ENCODE measurements around the gene PER2. TPM values are rescaled to one million over a fixed set of nuclear protein-coding genes. Genes with fewer than 3 reads are reported as not detected.
"Not testable (repeated sequence)": the region's sequence is repeated elsewhere in the genome, so short reads cannot be mapped to it uniquely, and the experiment has no call there.

The PER2 gene
- total RNA-seq, 1 experiment from 2014 or later: 6.6 TPM

- TF ChIP-seq ATF2 (CRISPR knock-in tag; IDR thresholded peaks at IDR 0.05; ENCODE audit: borderline replicate concordance, low read depth): no peak
- no peak for TF ChIP-seq JUN (CRISPR knock-in tag; IDR thresholded peaks at IDR 0.05)
- no peak for TF ChIP-seq USF2 (CRISPR knock-in tag; IDR thresholded peaks at IDR 0.05)
- no peak for TF ChIP-seq CTCF (IDR thresholded peaks at IDR 0.05)
Measured at GRCh38 chr2:238325694-238326093, 37.3 kb upstream of the PER2 start (continued).

DNA sequence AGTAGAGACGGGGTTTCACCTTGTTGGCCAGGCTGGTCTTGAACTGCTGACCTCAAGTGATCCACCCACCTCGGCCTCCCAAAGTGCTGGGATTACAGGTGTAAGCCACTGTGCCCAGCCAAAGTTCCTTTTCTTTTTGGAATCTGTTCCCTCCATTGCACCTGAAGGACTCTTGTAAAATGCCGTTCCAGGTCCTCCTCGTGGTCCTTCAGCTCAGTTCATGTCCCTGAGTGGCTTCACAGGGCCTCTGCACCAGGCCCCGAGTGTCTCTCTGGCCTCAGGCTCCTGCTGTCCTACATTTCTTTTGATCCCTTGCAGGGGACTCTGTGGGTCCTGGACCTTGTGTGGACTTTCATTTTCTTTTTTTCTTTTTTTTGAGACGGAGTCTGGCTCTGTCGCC, 35.8 kb upstream of the PER2 start:
- DNase-seq (ENCODE audit: low spot score); POLR2A ChIA-PET; H3K9me3 Mint-ChIP-seq; H3K27me3 Mint-ChIP-seq (ENCODE audit: low read depth); H3K4me1 Mint-ChIP-seq; CTCF ChIA-PET; ATAC-seq; H3K27ac Mint-ChIP-seq; H3K4me3 Mint-ChIP-seq: not testable (repeated sequence)
- peaks cover 30% of the 10 kb centered on the region for H3K36me3 Mint-ChIP-seq

GRCh38 chr2:238322001-238322411, 33.6 kb upstream of the PER2 start:
- ATAC-seq (no peak), DNase-seq (ENCODE audit: low spot score) (no peak)
- H3K27me3 Mint-ChIP-seq (ENCODE audit: low read depth): peaks cover 16% of the 10 kb centered on the region
- peaks cover 8% of the 10 kb centered on the region for H3K36me3 Mint-ChIP-seq
- H3K27ac Mint-ChIP-seq: peak overlapping the region; percentile 70; the same call in 1 of the 2 replicates
- peak overlapping the region; percentile 76 for H3K4me3 Mint-ChIP-seq
- H3K4me1 Mint-ChIP-seq: peaks cover 10% of the 10 kb centered on the region
- TF ChIP-seq FOXJ3 (CRISPR knock-in tag; IDR thresholded peaks at IDR 0.05; ENCODE audit: borderline replicate concordance) (no peak), ETV6 (CRISPR knock-in tag; IDR thresholded peaks at IDR 0.05) (no peak), IRF2 (CRISPR knock-in tag; IDR thresholded peaks at IDR 0.05; ENCODE audit: borderline replicate concordance, low read depth) (no peak), MXD4 (CRISPR knock-in tag; IDR thresholded peaks at IDR 0.05; ENCODE audit: borderline replicate concordance) (no peak), RORB (CRISPR knock-in tag; IDR thresholded peaks at IDR 0.05) (no peak), MYBL2 (CRISPR knock-in tag; IDR thresholded peaks at IDR 0.05) (no peak), PRRX2 (CRISPR knock-in tag; IDR thresholded peaks at IDR 0.05) (no peak), GRHL2 (CRISPR knock-in tag; IDR thresholded peaks at IDR 0.05; ENCODE audit: insufficient replicate concordance, severe bottlenecking) (no peak), ZNF263 (CRISPR knock-in tag; IDR thresholded peaks at IDR 0.05; ENCODE audit: low read depth) (no peak), ATF1 (CRISPR knock-in tag; IDR thresholded peaks at IDR 0.05) (no peak)
- ChIA-PET CTCF (interaction anchor here (1.1 to 1.8 kb wide), 3 partner anchors 17 to 59 kb away, joined by 3 to 7 read pairs (median 6); no protein-coding TSS in a partner anchor), POLR2A (no interaction called here)
- H3K9me3 Mint-ChIP-seq: no peaks in the 10 kb centered on the region

- TF ChIP-seq CREB1 (CRISPR knock-in tag; IDR thresholded peaks at IDR 0.05) (no peak), ZNF423 (CRISPR knock-in tag; IDR thresholded peaks at IDR 0.05) (no peak), ZSCAN18 (CRISPR knock-in tag; IDR thresholded peaks at IDR 0.05) (no peak), SMAD3 (CRISPR knock-in tag; IDR thresholded peaks at IDR 0.05; ENCODE audit: borderline replicate concordance) (no peak)
- Mint-ChIP-seq H3K9me3 (no peaks in the 10 kb centered on the region), H3K4me3 (peak overlapping the region; percentile 76), H3K27ac (peak overlapping the region; percentile 32; the same call in 1 of the 2 replicates), H3K4me1 (peaks cover 10% of the 10 kb centered on the region), H3K27me3 (ENCODE audit: low read depth) (peaks cover 16% of the 10 kb centered on the region), H3K36me3 (peaks cover 5% of the 10 kb centered on the region; the same call in 1 of the 2 replicates)
- POLR2A ChIA-PET: no interaction called here
- DNase-seq (ENCODE audit: low spot score): no peak
- no peak for ATAC-seq
- CTCF ChIA-PET: interaction anchor here (1.1 to 1.8 kb wide), 3 partner anchors 16 to 58 kb away, joined by 3 to 7 read pairs (median 6); no protein-coding TSS in a partner anchor
Measured at GRCh38 chr2:238321467-238321866, 33.1 kb upstream of the PER2 start.
